Activated CD8-positive, alpha-beta memory T cell treated with anti-CD3 and anti-CD28 coated beads for 36 hours (primary cell): ENCODE data around the gene NCR3LG1. TPM values are rescaled to one million over a fixed set of nuclear protein-coding genes. Genes with fewer than 3 reads are reported as not detected.

ENCODE experiments used
- CTCF ChIA-PET: fragments of 350-600 bp; sonication (Branson Sonifier 250); formaldehyde crosslinking; loops from one replicate; lab custom pipeline; 2021; ENCODE audit warnings: antibody characterized with exemption; lab: Charles Lee
- POLR2A ChIA-PET: fragments of 350-600 bp; sonication (Branson Sonifier 250); formaldehyde crosslinking; loops from one replicate; lab custom pipeline; 2021; ENCODE audit warnings: antibody characterized with exemption; lab: Charles Lee
- total RNA-seq, 2 experiments: library from RNA; stranded (reverse); gene quantifications; one replicate each; pipeline ENCODE4 v1.2.3, GENCODE V29; 2021

NCR3LG1 gene
- total RNA-seq, 2 experiments from 2014 or later, result 5.9 to 6.5 TPM

GRCh38 chr11:17403980-17404759 lies 52.6 kb downstream of the NCR3LG1 start:
- ChIA-PET POLR2A (no interaction called here), CTCF (no interaction called here)

GRCh38 chr11:17405232-17406005 lies 53.8 kb downstream of the NCR3LG1 start:
- ChIA-PET POLR2A (no interaction called here), CTCF (no interaction called here)

GRCh38 chr11:17406082-17406817 lies 54.6 kb downstream of the NCR3LG1 start:
- POLR2A ChIA-PET, result no interaction called here
- CTCF ChIA-PET, result no interaction called here

- ChIA-PET POLR2A (no interaction called here), CTCF (no interaction called here)
Measured at GRCh38 chr11:17406818-17407149, 55.2 kb downstream of the NCR3LG1 start.

- POLR2A ChIA-PET, result no interaction called here
- CTCF ChIA-PET, result interaction anchor here (0.6 kb wide), 1 partner anchor 206 kb away, joined by 3 read pairs; no protein-coding TSS in a partner anchor
Measured at GRCh38 chr11:17407575-17407974, 56.0 kb downstream of the NCR3LG1 start.

- CTCF ChIA-PET, result interaction anchor here (0.6 kb wide), 1 partner anchor 206 kb away, joined by 3 read pairs; no protein-coding TSS in a partner anchor
- POLR2A ChIA-PET, result no interaction called here
Measured at GRCh38 chr11:17408026-17408425, 56.4 kb downstream of the NCR3LG1 start.

- POLR2A ChIA-PET, result no interaction called here
- CTCF ChIA-PET, result no interaction called here
Measured at GRCh38 chr11:17408641-17409040, 57.0 kb downstream of the NCR3LG1 start.

- ChIA-PET CTCF (interaction anchor here (0.7 kb wide), 1 partner anchor 24 kb away, joined by 4 read pairs; no protein-coding TSS in a partner anchor), POLR2A (no interaction called here)
Measured at GRCh38 chr11:17410606-17411379, 59.2 kb downstream of the NCR3LG1 start.

- ChIA-PET CTCF (interaction anchor here (0.7 kb wide), 2 partner anchors 25 to 1862 kb away, joined by 4 to 5 read pairs; no protein-coding TSS in a partner anchor), POLR2A (no interaction called here)
Measured at GRCh38 chr11:17411418-17411817, 59.8 kb downstream of the NCR3LG1 start.

GRCh38 chr11:17412488-17413180 lies 61.0 kb downstream of the NCR3LG1 start:
- ChIA-PET CTCF (no interaction called here), POLR2A (no interaction called here)

- ChIA-PET CTCF (no interaction called here), POLR2A (no interaction called here)
Measured at GRCh38 chr11:17413414-17414316, 62.1 kb downstream of the NCR3LG1 start.

GRCh38 chr11:17414317-17414737 lies 62.7 kb downstream of the NCR3LG1 start:
- CTCF ChIA-PET, result no interaction called here
- POLR2A ChIA-PET, result no interaction called here

GRCh38 chr11:17414992-17415391 lies 63.4 kb downstream of the NCR3LG1 start:
- CTCF ChIA-PET, result no interaction called here
- POLR2A ChIA-PET, result no interaction called here

GRCh38 chr11:17415523-17416104 lies 64.0 kb downstream of the NCR3LG1 start:
- ChIA-PET POLR2A (no interaction called here), CTCF (no interaction called here)

- ChIA-PET CTCF (no interaction called here), POLR2A (no interaction called here)
Measured at GRCh38 chr11:17416492-17416891, 64.9 kb downstream of the NCR3LG1 start.

- POLR2A ChIA-PET, result no interaction called here
- CTCF ChIA-PET, result no interaction called here
Measured at GRCh38 chr11:17418444-17419081, 67.0 kb downstream of the NCR3LG1 start.

GRCh38 chr11:17421781-17422180 lies 70.2 kb downstream of the NCR3LG1 start:
- ChIA-PET POLR2A (interaction anchor here (1.2 kb wide), 1 partner anchor 11 kb away, joined by 3 read pairs; no protein-coding TSS in a partner anchor), CTCF (no interaction called here)
